ENCODE data around the gene ATP2A2. TPM values are rescaled to one million over a fixed set of nuclear protein-coding genes. Genes with fewer than 3 reads are reported as not detected.

The ATP2A2 gene
- total and polyA plus RNA-seq, 2 experiments from 2014 or later = 297 to 400 TPM

- peak overlapping the region; percentile 59 for H3K27ac ChIP-seq
- no peak for TF ChIP-seq CTCF (IDR thresholded peaks at IDR 0.05; ENCODE audit: low read depth, low read length)
- H3K27me3 ChIP-seq = no peaks in the 10 kb centered on the region
- H3K9me3 ChIP-seq (ENCODE audit: low read depth) = no peaks in the 10 kb centered on the region
- no peaks in the 10 kb centered on the region for H3K36me3 ChIP-seq
- H3K4me1 ChIP-seq (ENCODE audit: low read depth) = peaks cover 34% of the 10 kb centered on the region
- no peak overlapping the region for H3K4me3 ChIP-seq
- no peak for DNase-seq (ENCODE audit: low read depth in 1 of 2, low spot score in 1 of 2)
Measured at GRCh38 chr12:110271015-110271414, 10.0 kb upstream of the ATP2A2 start.

- Histone ChIP-seq H3K4me1 (ENCODE audit: low read depth) (peaks cover 28% of the 10 kb centered on the region), H3K27me3 (no peaks in the 10 kb centered on the region), H3K4me3 (no peak overlapping the region), H3K27ac (peak overlapping the region; percentile 39), H3K36me3 (peaks cover 2% of the 10 kb centered on the region), H3K9me3 (ENCODE audit: low read depth) (no peaks in the 10 kb centered on the region)
- TF ChIP-seq CTCF (IDR thresholded peaks at IDR 0.05; ENCODE audit: low read depth, low read length) = no peak
- DNase-seq (ENCODE audit: low read depth in 1 of 2, low spot score in 1 of 2) = peak in 1 of 2 donors; percentile 48
Measured at GRCh38 chr12:110277530-110278254, 3.4 kb upstream of the ATP2A2 start.

DNA sequence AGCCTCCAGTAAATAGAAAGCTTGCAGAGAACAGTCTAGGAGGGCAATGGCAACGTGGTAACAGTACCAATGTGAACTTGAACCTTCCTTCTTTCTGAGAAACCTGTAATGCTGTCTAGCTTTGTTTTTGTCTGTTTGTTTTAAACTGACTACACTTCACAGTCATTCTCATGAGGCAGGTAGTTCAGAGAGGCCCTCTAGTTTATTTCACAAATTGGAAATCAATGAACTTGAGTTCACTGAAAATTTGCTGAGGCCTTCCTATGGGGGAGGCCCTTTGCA, 2.9 kb upstream of the ATP2A2 start:
- Histone ChIP-seq H3K4me3 (no peak overlapping the region), H3K36me3 (peaks cover 4% of the 10 kb centered on the region), H3K27ac (peak overlapping the region; percentile 39), H3K9me3 (ENCODE audit: low read depth) (no peaks in the 10 kb centered on the region), H3K4me1 (ENCODE audit: low read depth) (peaks cover 28% of the 10 kb centered on the region), H3K27me3 (no peaks in the 10 kb centered on the region)
- DNase-seq (ENCODE audit: low read depth in 1 of 2, low spot score in 1 of 2) = no peak
- no peak for TF ChIP-seq CTCF (IDR thresholded peaks at IDR 0.05; ENCODE audit: low read depth, low read length)

DNA sequence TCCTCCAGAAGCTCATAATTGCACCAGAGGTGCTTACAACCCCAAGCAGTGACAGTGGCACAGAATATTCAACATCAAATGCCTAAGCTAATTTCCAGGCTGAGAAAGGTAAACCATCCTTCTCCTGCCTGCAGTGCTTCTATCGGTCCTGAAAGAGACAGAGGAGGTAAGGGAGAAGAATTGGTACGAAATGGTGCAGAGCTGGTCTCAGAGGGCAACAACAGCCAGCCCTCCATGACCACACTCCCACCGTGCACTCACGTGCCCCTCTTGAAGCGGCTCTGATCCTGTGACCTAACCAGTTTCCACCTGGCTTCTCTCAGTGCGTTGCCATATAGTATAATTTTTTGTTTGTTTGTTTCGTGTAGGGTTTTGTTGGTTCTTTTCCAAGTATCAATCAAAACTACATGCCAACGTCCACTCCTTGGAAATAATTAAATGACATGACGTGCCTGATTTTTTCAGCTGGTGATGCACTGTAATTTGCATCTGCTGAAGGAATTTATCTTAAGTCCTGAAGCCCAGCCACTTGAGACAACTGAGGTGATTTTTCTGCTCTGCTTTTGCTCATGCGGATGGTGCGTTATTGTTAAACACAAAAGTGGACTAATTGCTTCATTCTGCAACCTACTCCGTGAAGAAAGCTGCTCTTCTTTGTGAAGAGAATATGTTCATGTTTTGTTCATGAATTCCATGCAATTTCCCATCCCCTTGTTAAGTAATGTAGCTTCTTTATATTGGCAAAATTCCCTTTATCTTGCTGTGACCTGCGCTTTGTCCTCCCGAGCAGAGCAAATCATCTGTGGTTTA, 1.3 kb upstream of the ATP2A2 start:
- Histone ChIP-seq H3K4me3 (peak overlapping the region; percentile 80), H3K27ac (peak overlapping the region; percentile 88), H3K9me3 (ENCODE audit: low read depth) (no peaks in the 10 kb centered on the region), H3K36me3 (peaks cover 4% of the 10 kb centered on the region), H3K27me3 (no peaks in the 10 kb centered on the region), H3K4me1 (ENCODE audit: low read depth) (peaks cover 36% of the 10 kb centered on the region)
- DNase-seq (ENCODE audit: low read depth in 1 of 2, low spot score in 1 of 2) = peak in 1 of 2 donors; percentile 40
- no peak for TF ChIP-seq CTCF (IDR thresholded peaks at IDR 0.05; ENCODE audit: low read depth, low read length)

- H3K9me3 ChIP-seq (ENCODE audit: low read depth) = no peaks in the 10 kb centered on the region
- H3K4me3 ChIP-seq = peak overlapping the region; percentile 80
- no peak for TF ChIP-seq CTCF (IDR thresholded peaks at IDR 0.05; ENCODE audit: low read depth, low read length)
- H3K4me1 ChIP-seq (ENCODE audit: low read depth) = peaks cover 41% of the 10 kb centered on the region
- H3K27ac ChIP-seq = peak overlapping the region; percentile 88
- H3K36me3 ChIP-seq = peaks cover 10% of the 10 kb centered on the region
- no peaks in the 10 kb centered on the region for H3K27me3 ChIP-seq
- DNase-seq (ENCODE audit: low read depth in 1 of 2, low spot score in 1 of 2) = peak in 1 of 2 donors; percentile 34
Measured at GRCh38 chr12:110280392-110280778, 662 bp upstream of the ATP2A2 start.

Data from cardiac muscle cell (in vitro differentiated cells and primary cell).